Body of pancreas (tissue), 4 donors: ENCODE results near the gene LSM11.

ENCODE experiments used
- POLR2A ChIP-seq, 3 donors: fragments of 450-650 bp; IDR thresholded peaks; one replicate each; pipeline ENCODE4 v1.6.1; 2016; ENCODE audit warnings: antibody characterized with exemption in 3 of 3, mild to moderate bottlenecking in 2 of 3
- TF ChIP-seq, protein P1 (sequence below), 7 experiments: fragments of 450-650 bp in 4 of 7; fragments of 200-600 bp in 3 of 7; sonication (generic) in 3 of 7; IDR thresholded peaks; one replicate each; pipeline ENCODE4 v1.5.1; 2016 to 2019; ENCODE audit warnings: antibody characterized with exemption in 7 of 7

- TF ChIP-seq, protein P1, sequence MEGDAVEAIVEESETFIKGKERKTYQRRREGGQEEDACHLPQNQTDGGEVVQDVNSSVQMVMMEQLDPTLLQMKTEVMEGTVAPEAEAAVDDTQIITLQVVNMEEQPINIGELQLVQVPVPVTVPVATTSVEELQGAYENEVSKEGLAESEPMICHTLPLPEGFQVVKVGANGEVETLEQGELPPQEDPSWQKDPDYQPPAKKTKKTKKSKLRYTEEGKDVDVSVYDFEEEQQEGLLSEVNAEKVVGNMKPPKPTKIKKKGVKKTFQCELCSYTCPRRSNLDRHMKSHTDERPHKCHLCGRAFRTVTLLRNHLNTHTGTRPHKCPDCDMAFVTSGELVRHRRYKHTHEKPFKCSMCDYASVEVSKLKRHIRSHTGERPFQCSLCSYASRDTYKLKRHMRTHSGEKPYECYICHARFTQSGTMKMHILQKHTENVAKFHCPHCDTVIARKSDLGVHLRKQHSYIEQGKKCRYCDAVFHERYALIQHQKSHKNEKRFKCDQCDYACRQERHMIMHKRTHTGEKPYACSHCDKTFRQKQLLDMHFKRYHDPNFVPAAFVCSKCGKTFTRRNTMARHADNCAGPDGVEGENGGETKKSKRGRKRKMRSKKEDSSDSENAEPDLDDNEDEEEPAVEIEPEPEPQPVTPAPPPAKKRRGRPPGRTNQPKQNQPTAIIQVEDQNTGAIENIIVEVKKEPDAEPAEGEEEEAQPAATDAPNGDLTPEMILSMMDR (IDR thresholded peaks at IDR 0.05), result no peak
- no peak for TF ChIP-seq POLR2A (IDR thresholded peaks at IDR 0.05)
These were observed 24.2 kb downstream of the LSM11 start for GRCh38 chr5:157767689-157768088.
